Small intestine (tissue), 7 donors: ENCODE data around the gene TNIK. TPM values are rescaled to one million over a fixed set of nuclear protein-coding genes. Genes with fewer than 3 reads are reported as not detected.

ENCODE experiments used
- DNase-seq, 2 donors: peaks; one replicate each; pipeline versions ENCODE4 v3.0.0 to v3.0.0-alpha.2; 2013
- FAIRE-seq: peaks from 2 replicates; lab custom pipeline; 2012; peaks lifted over from hg19 to GRCh38; lab: Jason Lieb, UNC
- H3K27ac ChIP-seq, 3 donors: one replicate each; pipeline ENCODE4 v1.5.1; 2013; ENCODE audit warnings: low read length in 2 of 3, mild to moderate bottlenecking in 2 of 3, control low read depth in 1 of 3, inconsistent platforms in 1 of 3, low read depth in 1 of 3, moderate library complexity in 1 of 3
- H3K27me3 ChIP-seq, 3 donors: one replicate each; pipeline ENCODE4 v1.6.1; 2013; ENCODE audit warnings: low read length in 3 of 3, inconsistent platforms in 1 of 3; ENCODE audit not compliant: control insufficient read depth in 3 of 3, insufficient read depth in 3 of 3
- H3K36me3 ChIP-seq, 3 donors: one replicate each; pipeline ENCODE4 v1.6.1; 2013; ENCODE audit warnings: low read length in 3 of 3, inconsistent platforms in 1 of 3, low read depth in 1 of 3, mild to moderate bottlenecking in 1 of 3, moderate library complexity in 1 of 3; ENCODE audit not compliant: control insufficient read depth in 3 of 3, insufficient read depth in 2 of 3
- H3K4me1 ChIP-seq, 3 donors: one replicate each; pipeline ENCODE4 v1.6.1; 2013; ENCODE audit warnings: low read length in 2 of 3, inconsistent platforms in 1 of 3, low read depth in 1 of 3, mild to moderate bottlenecking in 1 of 3, moderate library complexity in 1 of 3; ENCODE audit not compliant: control insufficient read depth in 3 of 3, insufficient read depth in 2 of 3
- H3K4me3 ChIP-seq, 3 donors: one replicate each; pipeline ENCODE4 v1.5.1; 2013; ENCODE audit warnings: low read length in 3 of 3, control low read depth in 1 of 3, inconsistent platforms in 1 of 3, low read depth in 1 of 3, mild to moderate bottlenecking in 1 of 3, moderate library complexity in 1 of 3
- H3K9me3 ChIP-seq, 2 donors: one replicate each; pipeline ENCODE4 v1.6.1; 2013; ENCODE audit warnings: low read depth in 1 of 2, low read length in 1 of 2; ENCODE audit not compliant: control insufficient read depth in 2 of 2, insufficient read depth in 1 of 2
- WGBS, 3 donors: extraction: QIAGEN DNeasy Blood & Tissue Kit; methylation state at CpG; one replicate each; pipeline ENCODE4 v1.1.7; 2013; 5-methylcytosine and 5-hydroxymethylcytosine counted together
- polyA plus RNA-seq, 4 donors: library from polyadenylated mRNA; stranded (reverse) in 3 of 4; unstranded in 1 of 4; fragments of 200-250 nt in 3 of 4; fragments of 120-200 nt in 1 of 4; gene quantifications; one replicate each; pipeline versions ENCODE4 v1.2.1 to v1.2.3, GENCODE V29; 2013
- donor health status: healthy with polysubstance abuse.
- donor health status: control.
- donor health status: control.
- donor health status: Bipolar disorder and iron deficiency.
- donor health status: healthy.

TNIK gene
- polyA plus RNA-seq, 4 donors = 14.9 to 38.7 (median 27.5) TPM

DNA sequence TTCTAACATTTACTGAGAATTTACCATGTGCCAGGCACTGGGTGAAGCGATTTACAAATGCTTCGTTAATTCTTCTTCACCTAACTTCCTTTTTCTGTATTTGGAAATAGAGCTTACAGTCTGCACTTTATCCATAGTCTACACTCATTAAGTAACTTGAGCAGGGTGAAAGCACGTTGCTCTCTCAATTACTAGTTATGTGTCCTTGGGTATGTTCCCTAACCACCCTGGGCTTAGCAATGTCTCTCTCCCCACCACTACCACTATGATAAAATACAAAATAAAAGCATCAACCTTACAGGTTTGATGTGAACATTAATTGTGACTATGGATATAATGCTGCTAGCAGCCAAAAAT lies 260.8 kb downstream of the TNIK start:
- H3K9me3 ChIP-seq = no peaks in the 10 kb centered on the region
- 82 to 86% (median 83%) methylated on average over 3 of the region's 3 CpGs for WGBS, 3 donors
- H3K27me3 ChIP-seq = no peaks in the 10 kb centered on the region
- DNase-seq (no peak), FAIRE-seq (no peak)
- no peak overlapping the region for H3K27ac ChIP-seq
- H3K36me3 ChIP-seq = peaks cover 0 to 2% (median 0%) of the 10 kb centered on the region in 3 donors
- peaks cover 0 to 7% (median 0%) of the 10 kb centered on the region in 3 donors for H3K4me1 ChIP-seq
- no peak overlapping the region for H3K4me3 ChIP-seq

DNA sequence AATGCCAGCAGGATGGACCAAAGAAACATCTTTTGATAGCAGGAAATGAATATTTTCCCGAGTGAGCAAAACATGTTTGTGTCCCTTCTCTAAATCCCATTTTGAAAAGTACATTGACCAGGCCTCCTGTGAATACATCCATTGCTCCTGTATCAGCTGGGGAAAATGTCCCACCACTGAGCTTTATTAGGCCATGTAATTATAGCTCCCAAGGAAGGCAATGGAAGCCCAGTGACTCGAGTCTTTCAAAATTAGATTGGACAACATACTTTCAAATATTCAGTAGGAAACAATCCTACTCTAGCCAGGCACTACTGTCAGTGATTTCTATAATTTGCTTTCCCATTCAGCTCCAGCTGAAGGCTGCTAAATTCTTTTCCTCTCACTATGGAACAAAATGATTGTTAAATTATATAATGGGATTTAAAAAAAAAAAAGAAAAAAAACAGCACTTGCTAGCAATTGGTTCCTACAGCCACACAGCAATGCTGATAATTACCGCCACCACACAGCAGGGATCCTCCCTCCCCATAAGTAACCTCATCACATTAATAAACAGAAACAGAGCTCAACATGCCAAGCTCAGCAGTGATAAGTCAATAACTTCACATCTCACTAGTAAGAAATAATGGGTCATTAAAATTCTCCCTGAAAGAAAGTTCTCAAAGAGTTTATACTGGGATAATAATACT lies 261.3 kb downstream of the TNIK start:
- no peak overlapping the region for H3K4me3 ChIP-seq
- DNase-seq = no peak
- H3K4me1 ChIP-seq = peaks cover 0 to 7% (median 0%) of the 10 kb centered on the region in 3 donors
- WGBS, 3 donors = 84 to 95% (median 89%) methylated on average over 3 of the region's 3 CpGs
- no peak overlapping the region for H3K27ac ChIP-seq
- no peak for FAIRE-seq
- peaks cover 0 to 5% (median 0%) of the 10 kb centered on the region in 3 donors for H3K36me3 ChIP-seq
- no peaks in the 10 kb centered on the region for H3K9me3 ChIP-seq
- H3K27me3 ChIP-seq = no peaks in the 10 kb centered on the region

DNA sequence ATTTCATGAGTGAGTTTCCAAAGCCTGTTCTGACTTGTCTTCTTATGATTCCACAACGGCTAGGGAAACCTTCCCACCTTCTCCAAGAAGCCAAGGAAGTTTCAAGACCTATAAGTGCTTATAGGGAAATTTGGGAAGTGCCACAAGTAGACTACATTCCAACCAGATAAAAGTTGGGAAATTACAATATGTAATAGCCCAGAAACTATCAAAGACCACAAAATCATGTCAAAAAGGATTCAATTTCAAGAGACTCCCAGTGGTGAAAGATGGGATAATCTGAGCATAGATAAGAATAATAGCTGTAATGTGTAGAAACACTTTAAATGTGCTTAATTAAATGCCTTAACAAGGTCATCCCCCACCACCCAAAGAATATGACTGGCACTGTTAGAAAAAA lies 264.5 kb downstream of the TNIK start:
- no peak for DNase-seq
- Histone ChIP-seq H3K9me3 (no peaks in the 10 kb centered on the region), H3K27me3 (no peaks in the 10 kb centered on the region), H3K36me3 (peaks cover 0 to 5% (median 0%) of the 10 kb centered on the region in 3 donors), H3K4me3 (no peak overlapping the region), H3K4me1 (peaks cover 0 to 7% (median 0%) of the 10 kb centered on the region in 3 donors), H3K27ac (no peak overlapping the region)
- WGBS, 3 donors = 92 to 95% (median 93%) methylated on average over 1 of the region's 1 CpG
- no peak for FAIRE-seq

DNA sequence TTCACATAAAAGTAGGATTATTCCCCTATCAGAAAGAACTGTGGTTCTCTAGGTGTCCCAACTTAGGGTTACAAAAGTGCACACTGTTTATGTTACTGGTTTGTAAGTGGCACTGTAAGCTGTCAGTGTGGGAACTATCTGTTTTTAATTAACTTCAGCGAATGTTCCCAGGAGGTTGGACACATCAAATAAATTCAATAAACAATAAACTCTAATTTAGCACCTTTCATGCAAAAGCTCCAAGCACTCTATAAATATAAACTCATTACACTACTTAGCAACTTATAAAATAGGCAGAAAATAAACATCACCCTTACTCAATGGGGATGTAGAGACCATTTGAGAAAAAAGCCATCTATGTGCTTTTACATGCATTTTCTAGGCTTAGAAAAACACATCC lies 265.2 kb downstream of the TNIK start:
- WGBS, 3 donors = 86 to 97% (median 94%) methylated on average over 1 of the region's 1 CpG
- no peak for FAIRE-seq

GRCh38 chr3:171193693-171194092 lies 266.5 kb downstream of the TNIK start:
- Histone ChIP-seq H3K4me1 (no peaks in the 10 kb centered on the region), H3K9me3 (no peaks in the 10 kb centered on the region), H3K27me3 (no peaks in the 10 kb centered on the region), H3K27ac (no peak overlapping the region), H3K4me3 (no peak overlapping the region), H3K36me3 (peaks cover 0 to 3% (median 0%) of the 10 kb centered on the region in 3 donors)
- 84 to 91% (median 87%) methylated on average over 1 of the region's 1 CpG for WGBS, 3 donors
- no peak for FAIRE-seq
- no peak for DNase-seq

More for the DNA sequence above, 265.2 kb downstream of the TNIK start:
- Histone ChIP-seq H3K4me1 (peaks cover 0 to 1% (median 0%) of the 10 kb centered on the region in 3 donors), H3K27me3 (no peaks in the 10 kb centered on the region), H3K36me3 (peaks cover 0 to 5% (median 0%) of the 10 kb centered on the region in 3 donors), H3K27ac (no peak overlapping the region), H3K9me3 (no peaks in the 10 kb centered on the region), H3K4me3 (no peak overlapping the region)
- no peak for DNase-seq

GRCh38 chr3:171192176-171192854 lies 267.9 kb downstream of the TNIK start:
- whole genome bisulfite sequencing, 3 donors = 87 to 95% (median 92%) methylated on average over 2 of the region's 2 CpGs
- Histone ChIP-seq H3K9me3 (no peaks in the 10 kb centered on the region), H3K4me1 (peaks cover 0 to 6% (median under 1%) of the 10 kb centered on the region in 3 donors), H3K4me3 (no peak overlapping the region), H3K27me3 (no peaks in the 10 kb centered on the region), H3K36me3 (peaks cover 0 to 3% (median 0%) of the 10 kb centered on the region in 3 donors), H3K27ac (no peak overlapping the region)
- DNase-seq (no peak), FAIRE-seq (no peak)

DNA sequence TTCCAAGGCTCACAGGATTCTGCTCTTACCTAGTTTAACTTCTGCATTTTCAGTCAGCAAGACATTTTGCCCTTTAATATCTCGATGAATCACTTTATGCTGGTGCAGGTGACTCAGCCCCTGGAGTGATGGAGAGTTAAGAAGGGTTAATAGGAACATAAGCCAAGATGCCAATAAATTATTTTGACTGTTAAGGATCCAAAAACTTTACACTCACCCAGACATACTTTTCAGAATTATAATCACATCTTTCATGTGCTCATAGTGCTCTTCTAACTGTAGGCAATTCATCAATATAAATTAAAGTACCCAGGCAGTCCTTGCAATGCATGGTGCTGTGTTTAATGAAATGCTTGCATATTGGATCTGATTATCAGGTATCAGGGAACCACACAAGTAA lies 269.5 kb downstream of the TNIK start:
- Histone ChIP-seq H3K36me3 (peaks cover 0 to 3% (median 0%) of the 10 kb centered on the region in 3 donors), H3K27me3 (no peaks in the 10 kb centered on the region), H3K9me3 (no peaks in the 10 kb centered on the region), H3K27ac (no peak overlapping the region), H3K4me1 (peaks cover 0 to 13% (median 3%) of the 10 kb centered on the region in 3 donors), H3K4me3 (no peak overlapping the region)
- DNase-seq (peak in 1 of 2 donors; percentile 36), FAIRE-seq (no peak)
- 38 to 66% (median 61%) methylated on average over 1 of the region's 1 CpG for WGBS, 3 donors

GRCh38 chr3:171189394-171190080 lies 270.7 kb downstream of the TNIK start:
- no peak overlapping the region for H3K27ac ChIP-seq
- FAIRE-seq (no peak), DNase-seq (no peak)
- H3K9me3 ChIP-seq = no peaks in the 10 kb centered on the region
- no peak overlapping the region for H3K4me3 ChIP-seq
- peaks cover 2 to 13% (median 6%) of the 10 kb centered on the region in 3 donors for H3K4me1 ChIP-seq
- 80 to 91% (median 81%) methylated on average over 3 of the region's 3 CpGs for WGBS, 3 donors
- H3K36me3 ChIP-seq = peaks cover 0 to 3% (median 0%) of the 10 kb centered on the region in 3 donors
- no peaks in the 10 kb centered on the region for H3K27me3 ChIP-seq
